H9 (cell line): ENCODE data around the gene SDHAF4. TPM values are rescaled to one million over a fixed set of nuclear protein-coding genes. Genes with fewer than 3 reads are reported as not detected.

ENCODE experiments used
- DNase-seq: peaks from one replicate; pipeline ENCODE4 v3.0.0-alpha.2; 2017
- H2AFZ ChIP-seq: one replicate; pipeline ENCODE4 v1.6.1; 2013; ENCODE audit warnings: mild to moderate bottlenecking, low read length, control low read depth, moderate library complexity
- H2AK5ac ChIP-seq: 2 replicates; pipeline ENCODE4 v1.6.1; 2013; ENCODE audit warnings: low read length, control low read depth, mixed read lengths; ENCODE audit not compliant: insufficient read length
- H2BK120ac ChIP-seq: one replicate; pipeline ENCODE4 v1.6.1; 2013; ENCODE audit warnings: low read depth, mild to moderate bottlenecking, low read length, control low read depth, inconsistent platforms; ENCODE audit not compliant: poor library complexity, severe bottlenecking
- H2BK12ac ChIP-seq: 2 replicates; pipeline ENCODE4 v1.6.1; 2013; ENCODE audit warnings: low read length, control low read depth, mixed read lengths, low read depth; ENCODE audit not compliant: insufficient read length
- H2BK15ac ChIP-seq: 2 replicates; pipeline ENCODE4 v1.6.1; 2013; ENCODE audit warnings: low read depth, low read length, control low read depth
- H2BK20ac ChIP-seq: one replicate; pipeline ENCODE4 v1.6.1; 2013; ENCODE audit warnings: low read depth, mild to moderate bottlenecking, low read length, control low read depth, inconsistent platforms; ENCODE audit not compliant: poor library complexity, severe bottlenecking
- H2BK5ac ChIP-seq: 2 replicates; pipeline ENCODE4 v1.6.1; 2013; ENCODE audit warnings: low read length, control low read depth, mixed read lengths; ENCODE audit not compliant: insufficient read length
- H3K14ac ChIP-seq: 2 replicates; pipeline ENCODE4 v1.6.1; 2013; ENCODE audit warnings: low read length, control low read depth; ENCODE audit not compliant: insufficient read depth
- H3K18ac ChIP-seq: 2 replicates; pipeline ENCODE4 v1.6.1; 2013; ENCODE audit warnings: low read depth, mild to moderate bottlenecking, mixed read lengths, low read length, control low read depth; ENCODE audit not compliant: insufficient read length
- H3K23ac ChIP-seq: 2 replicates; pipeline ENCODE4 v1.6.1; 2013; ENCODE audit warnings: low read length, control low read depth, mixed read lengths, low read depth; ENCODE audit not compliant: insufficient read length
- H3K23me2 ChIP-seq: 2 replicates; pipeline ENCODE4 v1.6.1; 2013; ENCODE audit warnings: low read depth, mild to moderate bottlenecking, mixed read lengths, low read length, control low read depth; ENCODE audit not compliant: insufficient read length, poor library complexity, severe bottlenecking
- H3K27ac ChIP-seq: 2 replicates; pipeline ENCODE4 v1.5.1; 2013; ENCODE audit warnings: low read length, control low read depth, mixed read lengths, low read depth; ENCODE audit not compliant: insufficient read length
- H3K27me3 ChIP-seq: 2 replicates; pipeline ENCODE4 v1.6.1; 2013; ENCODE audit warnings: low read length, control low read depth, inconsistent platforms; ENCODE audit not compliant: insufficient read depth
- H3K4ac ChIP-seq: 2 replicates; pipeline ENCODE4 v1.6.1; 2013; ENCODE audit warnings: low read depth, mild to moderate bottlenecking, control low read depth, inconsistent platforms, low read length, moderate library complexity
- H3K4me1 ChIP-seq: 2 replicates; pipeline ENCODE4 v1.6.1; 2013; ENCODE audit warnings: low read length, control low read depth, inconsistent platforms; ENCODE audit not compliant: insufficient read depth
- H3K4me2 ChIP-seq: 2 replicates; pipeline ENCODE4 v1.6.1; 2013; ENCODE audit warnings: low read length, control low read depth, mixed read lengths; ENCODE audit not compliant: insufficient read length, insufficient read depth
- H3K56ac ChIP-seq: 2 replicates; pipeline ENCODE4 v1.6.1; 2013; ENCODE audit warnings: low read depth, mild to moderate bottlenecking, mixed read lengths, low read length, control low read depth; ENCODE audit not compliant: insufficient read length
- H3K79me1 ChIP-seq: 2 replicates; pipeline ENCODE4 v1.6.1; 2013; ENCODE audit warnings: low read depth, mild to moderate bottlenecking, moderate library complexity, low read length, control low read depth, inconsistent platforms; ENCODE audit not compliant: insufficient read depth, poor library complexity, severe bottlenecking
- H3K79me2 ChIP-seq: 2 replicates; pipeline ENCODE4 v1.6.1; 2013; ENCODE audit warnings: low read length, control low read depth, inconsistent platforms; ENCODE audit not compliant: insufficient read depth
- H3K9ac ChIP-seq: 2 replicates; pipeline ENCODE4 v1.6.1; 2013; ENCODE audit warnings: low read length, control low read depth, mixed read lengths; ENCODE audit not compliant: insufficient read length; ENCODE audit errors: extremely low read depth
- H3K9me3 ChIP-seq: one replicate; pipeline ENCODE4 v1.6.1; 2013; ENCODE audit warnings: low read depth, low read length, inconsistent platforms; ENCODE audit not compliant: control insufficient read depth
- H3T11ph ChIP-seq: one replicate; pipeline ENCODE4 v1.6.1; 2013; ENCODE audit warnings: mild to moderate bottlenecking, low read length, control low read depth, inconsistent platforms
- H4K20me1 ChIP-seq: one replicate; pipeline ENCODE4 v1.6.1; 2013; ENCODE audit not compliant: control insufficient read depth, insufficient read length, insufficient read depth
- H4K5ac ChIP-seq: 2 replicates; pipeline ENCODE4 v1.6.1; 2013; ENCODE audit warnings: low read depth, mild to moderate bottlenecking, mixed read lengths, low read length, control low read depth; ENCODE audit not compliant: insufficient read length
- H4K8ac ChIP-seq: replicated peaks from 2 replicates; pipeline ENCODE4 v1.6.1; 2013; ENCODE audit warnings: low read length, control low read depth, mixed read lengths, low read depth; ENCODE audit not compliant: insufficient read length
- H4K91ac ChIP-seq: 2 replicates; pipeline ENCODE4 v1.6.1; 2013; ENCODE audit warnings: low read depth, mild to moderate bottlenecking, moderate library complexity, mixed read lengths, low read length, control low read depth; ENCODE audit not compliant: insufficient read length
- H3K27ac Mint-ChIP-seq, 3 experiments: 2 replicates in 2 of 3; 3 replicates in 1 of 3; pipeline ENCODE4 v1.8.0; 2020 to 2021; ENCODE audit warnings: mixed read lengths in 3 of 3, mild to moderate bottlenecking in 1 of 3, moderate library complexity in 1 of 3
- H3K27me3 Mint-ChIP-seq: 2 replicates; pipeline ENCODE4 v1.8.0; 2021; ENCODE audit warnings: low read depth, mild to moderate bottlenecking, moderate library complexity, mixed read lengths
- H3K36me3 Mint-ChIP-seq, 3 experiments: 2 replicates in 2 of 3; 3 replicates in 1 of 3; pipeline ENCODE4 v1.8.0; 2020 to 2021; ENCODE audit warnings: low read depth in 3 of 3, mixed read lengths in 3 of 3; ENCODE audit not compliant: insufficient read depth in 1 of 3
- H3K4me1 Mint-ChIP-seq, 2 experiments: 2 replicates each; pipeline ENCODE4 v1.8.0; 2020; ENCODE audit warnings: mixed read lengths in 2 of 2
- H3K4me3 Mint-ChIP-seq, 2 experiments: 2 replicates in 1 of 2; 3 replicates in 1 of 2; pipeline ENCODE4 v1.8.0; 2020 to 2021; ENCODE audit warnings: mild to moderate bottlenecking in 2 of 2, mixed read lengths in 2 of 2, moderate library complexity in 1 of 2
- H3K9me3 Mint-ChIP-seq, 2 experiments: 2 replicates in 1 of 2; 3 replicates in 1 of 2; pipeline ENCODE4 v1.8.0; 2020; ENCODE audit warnings: mild to moderate bottlenecking in 2 of 2, mixed read lengths in 2 of 2, moderate library complexity in 1 of 2
- total RNA-seq: library from RNA; stranded (reverse); gene quantifications from 2 replicates; pipeline ENCODE4 v1.2.1, GENCODE V29; 2021
- TF ChIP-seq, protein P1 (sequence below): fragments of 200-600 bp; sonication (generic); conservative IDR thresholded peaks from 3 replicates; pipeline ENCODE4 v1.8.0; 2021; ENCODE audit warnings: antibody characterized with exemption, mild to moderate bottlenecking

SDHAF4 gene
- total RNA-seq, 1 experiment from 2014 or later, result 9.2 TPM

GRCh38 chr6:70625436-70625835 lies 58.7 kb downstream of the SDHAF4 start:
- Histone ChIP-seq H3T11ph (no peak overlapping the region), H2AFZ (no peak overlapping the region), H4K8ac (no peak overlapping the region), H4K5ac (no peak overlapping the region), H2BK120ac (no peak overlapping the region), H3K9ac (no peak overlapping the region), H3K27me3 (no peaks in the 10 kb centered on the region), H2BK5ac (no peak overlapping the region), H3K56ac (no peak overlapping the region), H2BK12ac (no peak overlapping the region), H3K4me1 (no peaks in the 10 kb centered on the region), H2BK20ac (no peak overlapping the region), H3K79me2 (no peaks in the 10 kb centered on the region), H2BK15ac (no peak overlapping the region), H3K23ac (no peak overlapping the region), H3K14ac (no peak overlapping the region), H4K20me1 (no peaks in the 10 kb centered on the region), H3K27ac (no peak overlapping the region), H3K4ac (no peak overlapping the region), H3K23me2 (no peaks in the 10 kb centered on the region), H3K18ac (no peak overlapping the region), H4K91ac (no peak overlapping the region), H3K9me3 (no peaks in the 10 kb centered on the region), H3K79me1 (no peaks in the 10 kb centered on the region), H3K4me2 (no peak overlapping the region), H2AK5ac (no peak overlapping the region)
- Mint-ChIP-seq H3K4me1 (peaks cover 0 to 5% of the 10 kb centered on the region in 2 experiments; a peak in 1 of 4 replicates), H3K9me3 (peaks cover 0 to 10% of the 10 kb centered on the region in 2 experiments; a peak in 4 of 5 replicates), H3K27ac (no peak overlapping the region), H3K4me3 (no peak overlapping the region), H3K36me3 (peaks cover 0 to 4% (median 0%) of the 10 kb centered on the region in 3 experiments; a peak in 1 of 7 replicates), H3K27me3 (no peaks in the 10 kb centered on the region)
- no peak for DNase-seq
- TF ChIP-seq, protein P1, sequence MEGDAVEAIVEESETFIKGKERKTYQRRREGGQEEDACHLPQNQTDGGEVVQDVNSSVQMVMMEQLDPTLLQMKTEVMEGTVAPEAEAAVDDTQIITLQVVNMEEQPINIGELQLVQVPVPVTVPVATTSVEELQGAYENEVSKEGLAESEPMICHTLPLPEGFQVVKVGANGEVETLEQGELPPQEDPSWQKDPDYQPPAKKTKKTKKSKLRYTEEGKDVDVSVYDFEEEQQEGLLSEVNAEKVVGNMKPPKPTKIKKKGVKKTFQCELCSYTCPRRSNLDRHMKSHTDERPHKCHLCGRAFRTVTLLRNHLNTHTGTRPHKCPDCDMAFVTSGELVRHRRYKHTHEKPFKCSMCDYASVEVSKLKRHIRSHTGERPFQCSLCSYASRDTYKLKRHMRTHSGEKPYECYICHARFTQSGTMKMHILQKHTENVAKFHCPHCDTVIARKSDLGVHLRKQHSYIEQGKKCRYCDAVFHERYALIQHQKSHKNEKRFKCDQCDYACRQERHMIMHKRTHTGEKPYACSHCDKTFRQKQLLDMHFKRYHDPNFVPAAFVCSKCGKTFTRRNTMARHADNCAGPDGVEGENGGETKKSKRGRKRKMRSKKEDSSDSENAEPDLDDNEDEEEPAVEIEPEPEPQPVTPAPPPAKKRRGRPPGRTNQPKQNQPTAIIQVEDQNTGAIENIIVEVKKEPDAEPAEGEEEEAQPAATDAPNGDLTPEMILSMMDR, result no peak
